GM12892 (cell line): ENCODE results near the gene FALEC.

Source experiments
- POLR2A ChIP-seq: IDR thresholded peaks from 2 replicates; pipeline ENCODE4 v1.6.1; 2011; ENCODE audit warnings: low read depth, low read length, control low read depth
- POLR2AphosphoS5 ChIP-seq: IDR thresholded peaks from 2 replicates; pipeline ENCODE4 v1.6.1; 2011; ENCODE audit warnings: low read depth, low read length, control low read depth

DNA sequence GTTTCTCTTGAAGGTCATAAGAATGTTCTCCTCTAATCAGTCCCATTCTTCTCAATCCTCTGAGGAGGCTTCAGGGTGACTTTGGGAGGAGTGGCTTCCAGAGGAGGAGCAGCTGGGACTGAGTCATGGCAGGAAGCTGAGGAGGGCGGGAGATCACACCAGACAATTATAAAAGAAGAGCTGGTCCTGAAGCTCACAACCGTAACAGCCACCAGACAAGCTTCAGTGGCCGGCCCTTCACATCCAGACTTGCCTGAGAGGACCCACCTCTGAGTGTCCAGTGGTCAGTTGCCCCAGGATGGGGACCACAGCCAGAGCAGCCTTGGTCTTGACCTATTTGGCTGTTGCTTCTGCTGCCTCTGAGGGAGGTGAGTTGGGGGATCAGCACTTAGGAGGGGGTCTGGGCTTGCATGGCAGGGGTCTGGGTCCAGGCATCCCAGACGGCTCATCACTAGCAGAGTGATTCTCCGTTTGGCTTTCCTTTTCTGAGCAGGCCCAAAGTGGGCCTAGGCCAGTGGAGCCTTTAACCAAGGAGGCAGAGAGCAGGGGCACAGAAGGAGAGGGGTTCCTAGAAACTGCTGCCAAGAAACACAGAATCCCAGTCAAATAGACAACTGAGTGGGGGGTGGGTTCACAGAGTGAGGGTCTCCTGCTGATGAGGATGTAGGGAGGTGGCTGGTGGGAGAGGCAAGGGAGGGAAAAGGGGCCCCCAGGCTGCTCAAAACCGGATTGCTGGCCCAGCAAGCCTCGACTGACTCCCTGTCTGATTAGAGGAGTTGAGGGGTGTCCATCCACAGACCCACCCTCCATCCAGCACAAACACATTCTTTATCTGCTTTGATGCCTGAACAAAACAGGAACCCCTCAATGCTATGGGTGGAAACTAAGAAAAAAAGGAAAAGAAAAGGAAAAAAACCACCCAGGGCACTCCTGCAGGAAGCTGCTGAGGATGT is 7.4 kb upstream of the FALEC start, which contains the start of gene ECM1:
- TF ChIP-seq POLR2AphosphoS5 (no peak), POLR2A (no peak)
